ENCODE measurements around the gene INSL6.

INSL6 gene

DNA sequence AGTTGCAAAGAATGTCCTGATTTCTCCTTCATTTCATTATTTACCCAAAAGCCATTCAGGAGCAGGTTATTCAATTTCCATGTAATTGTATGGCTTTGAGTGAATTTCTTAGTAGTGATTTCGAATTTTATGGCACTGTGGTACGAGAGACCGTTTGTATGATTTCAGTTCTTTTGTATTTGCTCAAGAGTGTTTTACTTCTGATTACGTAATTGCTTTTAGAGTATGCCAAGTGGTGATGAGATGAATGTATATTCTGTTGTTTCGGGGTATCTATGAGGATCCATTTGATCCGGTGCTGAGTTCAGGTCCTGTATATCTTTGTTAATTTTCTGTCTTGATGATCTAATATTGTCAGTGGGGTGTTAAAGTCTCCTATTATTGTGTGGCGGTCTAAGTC, 41.2 kb downstream of the INSL6 start:
- intact Hi-C loops (cut with micrococcal nuclease) = no loop called here
- H3K4me1 Mint-ChIP-seq (ENCODE audit: low read depth) = no peaks in the 10 kb centered on the region
- no peak overlapping the region for H3K27ac Mint-ChIP-seq
- peaks cover 68% of the 10 kb centered on the region for H3K9me3 Mint-ChIP-seq
- H3K27me3 Mint-ChIP-seq = no peaks in the 10 kb centered on the region
- no peak overlapping the region for H3K4me3 Mint-ChIP-seq
- H3K36me3 Mint-ChIP-seq (ENCODE audit: low read depth) = peaks cover 93% of the 10 kb centered on the region

DNA sequence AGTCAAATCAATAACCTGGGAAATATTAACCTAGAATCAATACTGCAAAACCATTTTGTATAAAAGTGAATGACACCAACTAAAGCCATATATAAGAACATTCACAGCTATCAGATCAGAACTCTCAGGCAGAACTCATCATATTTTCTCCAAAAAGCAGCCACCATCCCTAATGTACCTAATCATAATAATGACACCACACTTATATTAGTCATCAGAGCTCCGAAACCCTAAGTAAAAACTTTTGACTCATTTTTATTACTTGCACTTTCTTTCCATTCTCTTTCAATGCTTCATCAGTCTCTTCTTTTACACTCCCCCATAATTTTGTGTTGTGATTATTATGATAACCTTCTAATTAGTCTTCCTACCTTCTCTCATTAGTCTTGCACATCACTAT, 45.3 kb downstream of the INSL6 start:
- H3K4me3 Mint-ChIP-seq = no peak overlapping the region
- no peak overlapping the region for H3K27ac Mint-ChIP-seq
- intact Hi-C loops (cut with micrococcal nuclease) = no loop called here
- H3K27me3 Mint-ChIP-seq = no peaks in the 10 kb centered on the region
- H3K4me1 Mint-ChIP-seq (ENCODE audit: low read depth) = no peaks in the 10 kb centered on the region
- H3K9me3 Mint-ChIP-seq = peaks cover 58% of the 10 kb centered on the region
- peaks cover 60% of the 10 kb centered on the region for H3K36me3 Mint-ChIP-seq (ENCODE audit: low read depth)

DNA sequence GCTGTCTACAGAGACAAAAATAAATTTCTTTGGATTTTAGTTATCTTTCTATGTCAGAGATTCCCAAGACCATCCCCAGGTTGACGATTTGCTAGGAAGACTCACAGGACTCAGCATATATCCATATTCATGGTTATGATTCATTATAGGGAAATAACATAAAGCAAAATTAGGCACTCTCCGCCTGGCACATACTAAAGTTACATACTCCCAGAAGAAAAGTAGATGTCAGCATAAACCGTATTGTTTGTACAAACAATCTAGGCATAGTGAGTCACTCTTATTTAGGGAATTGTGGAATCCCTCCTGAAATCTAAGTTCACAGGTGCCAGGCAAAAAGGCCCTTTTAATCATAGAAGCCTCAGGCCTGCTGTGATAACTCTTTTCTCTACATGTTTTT, 62.9 kb downstream of the INSL6 start:
- Mint-ChIP-seq H3K36me3 (ENCODE audit: low read depth) (peaks cover 59% of the 10 kb centered on the region), H3K27me3 (no peaks in the 10 kb centered on the region), H3K4me3 (no peak overlapping the region), H3K9me3 (no peaks in the 10 kb centered on the region), H3K27ac (no peak overlapping the region), H3K4me1 (ENCODE audit: low read depth) (no peaks in the 10 kb centered on the region)
- intact Hi-C loops (cut with micrococcal nuclease) = no loop called here

DNA sequence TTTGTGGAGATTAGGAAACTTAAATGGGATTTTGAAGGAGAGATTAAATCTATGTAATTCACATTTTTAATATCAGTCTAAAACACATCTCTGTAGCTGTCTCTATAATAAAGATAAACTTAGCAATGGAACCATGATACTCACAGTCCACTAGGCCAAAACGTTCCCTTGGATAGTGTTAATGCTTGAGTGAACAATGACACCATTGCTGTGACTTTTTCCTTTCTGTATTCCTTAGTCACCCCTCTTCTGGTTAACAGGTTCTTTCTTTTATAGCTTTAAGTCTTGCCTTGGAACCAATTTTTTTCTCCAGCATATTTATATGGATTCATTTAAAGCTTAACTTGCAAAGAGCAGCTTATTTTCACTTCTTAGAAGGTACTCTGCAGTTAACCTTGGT, 63.3 kb downstream of the INSL6 start:
- H3K4me1 Mint-ChIP-seq (ENCODE audit: low read depth) = no peaks in the 10 kb centered on the region
- peaks cover 60% of the 10 kb centered on the region for H3K36me3 Mint-ChIP-seq (ENCODE audit: low read depth)
- no peak overlapping the region for H3K27ac Mint-ChIP-seq
- no peaks in the 10 kb centered on the region for H3K9me3 Mint-ChIP-seq
- H3K4me3 Mint-ChIP-seq = no peak overlapping the region
- intact Hi-C loops (cut with micrococcal nuclease) = no loop called here
- no peaks in the 10 kb centered on the region for H3K27me3 Mint-ChIP-seq

DNA sequence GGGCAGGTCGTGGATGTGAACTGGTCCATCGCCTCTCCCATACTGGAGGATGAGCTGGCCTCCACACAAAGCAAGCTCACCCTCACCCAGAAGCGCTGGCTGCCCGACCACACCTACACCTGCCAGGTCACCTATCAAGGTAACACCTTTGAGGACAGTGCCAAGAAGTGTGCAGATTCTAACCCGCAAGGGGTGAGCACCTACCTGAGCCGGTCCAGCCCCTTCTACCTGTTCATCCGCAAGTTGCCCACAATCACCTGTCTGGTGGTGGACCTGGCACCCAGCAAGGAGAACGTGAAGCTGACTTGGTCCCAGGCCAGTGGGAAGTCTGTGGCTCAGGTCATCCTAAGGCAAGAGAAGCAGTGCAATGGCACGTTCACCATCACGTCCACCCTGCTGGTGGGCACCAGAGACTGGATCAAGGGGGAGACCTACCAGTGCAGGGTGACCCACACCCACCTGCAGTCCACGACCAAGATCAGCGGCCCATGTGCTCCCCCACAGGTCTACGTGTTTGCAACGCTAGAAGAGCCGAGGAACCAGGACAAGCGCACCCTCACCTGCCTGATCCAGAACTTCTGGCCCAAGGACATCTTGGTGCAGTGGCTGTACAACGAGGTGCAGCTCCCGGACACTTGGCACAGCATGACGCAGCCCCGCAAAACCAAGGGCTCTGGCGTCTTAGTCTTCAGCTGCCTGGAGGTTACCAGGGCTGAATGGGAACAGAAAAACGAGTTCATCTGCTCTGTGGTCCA, 71.3 kb downstream of the INSL6 start:
- Mint-ChIP-seq H3K4me1 (ENCODE audit: low read depth) (no peaks in the 10 kb centered on the region), H3K36me3 (ENCODE audit: low read depth) (peaks cover 8% of the 10 kb centered on the region), H3K4me3 (no peak overlapping the region), H3K27ac (no peak overlapping the region), H3K9me3 (peaks cover 20% of the 10 kb centered on the region), H3K27me3 (no peaks in the 10 kb centered on the region)
- intact Hi-C loops (cut with micrococcal nuclease) = no loop called here

Measured in dendritic cell treated with granulocyte-macrophage colony-stimulating factor and Interleukin-4, amounts not matched to agents 40 ng/mL and 50 ng/mL, for 4 days (primary cell).